Middle frontal gyrus (tissue), 1 donor: Measurements from ENCODE around the gene AGBL4.

Source experiments
- DNase-seq: peaks from one replicate; pipeline ENCODE4 v3.0.0-alpha.2; 2015; ENCODE audit warnings: low spot score; ENCODE audit errors: extremely low spot score

The AGBL4 gene

DNA sequence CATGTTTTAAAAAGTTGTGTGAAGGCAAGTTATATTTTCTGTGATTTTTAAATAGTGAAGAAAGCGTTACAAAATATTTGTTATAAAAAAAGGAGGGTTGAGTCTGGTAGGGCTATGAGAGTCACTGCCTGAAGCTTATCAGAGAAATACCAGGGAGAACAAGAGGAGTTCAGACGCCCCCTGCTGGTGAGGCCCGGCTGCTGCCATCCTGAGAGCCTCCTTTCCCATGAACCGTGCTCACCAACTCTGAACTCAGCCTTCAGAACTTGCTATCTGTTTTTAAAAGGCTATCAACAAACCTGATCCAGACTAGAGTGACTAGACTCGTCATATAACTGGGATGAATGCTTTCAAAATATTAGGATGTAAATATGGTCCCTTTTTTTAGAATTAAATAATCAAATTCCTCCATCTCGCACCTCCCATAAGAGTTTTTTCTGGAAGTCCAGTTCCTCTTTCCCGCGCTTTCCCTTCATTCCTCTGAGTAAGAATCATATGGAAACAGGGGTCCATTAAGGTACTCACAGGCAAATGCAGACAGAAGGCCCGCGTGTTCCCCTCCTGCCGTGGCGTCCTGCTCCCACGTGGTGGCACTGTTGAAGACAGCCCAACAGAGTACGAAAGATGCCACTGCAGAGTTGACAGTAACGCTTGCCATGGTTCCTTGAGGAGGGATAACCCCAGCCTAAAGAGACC lies 1525.5 kb downstream of the AGBL4 start:
- peak; percentile 70 for DNase-seq

DNA sequence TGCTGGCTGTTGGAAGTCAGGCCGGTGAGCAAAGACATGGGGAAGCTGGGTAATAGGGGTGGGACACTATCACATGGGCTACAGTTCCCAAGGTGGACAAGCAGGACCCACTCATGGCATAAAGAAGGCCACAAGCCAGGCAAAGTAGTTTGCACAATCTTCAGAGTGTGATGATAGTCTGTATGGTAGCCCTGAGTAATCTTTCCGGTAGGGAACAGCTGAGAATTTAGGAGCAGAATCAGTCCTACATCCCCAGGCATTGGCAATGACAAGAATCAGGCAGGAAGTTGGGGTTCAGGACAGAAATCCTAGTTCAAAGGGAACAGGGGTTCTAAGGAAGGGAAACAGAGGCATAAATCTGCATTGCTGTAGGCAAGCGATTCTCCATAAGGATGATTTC lies 1527.8 kb downstream of the AGBL4 start:
- DNase-seq, result no peak

DNA sequence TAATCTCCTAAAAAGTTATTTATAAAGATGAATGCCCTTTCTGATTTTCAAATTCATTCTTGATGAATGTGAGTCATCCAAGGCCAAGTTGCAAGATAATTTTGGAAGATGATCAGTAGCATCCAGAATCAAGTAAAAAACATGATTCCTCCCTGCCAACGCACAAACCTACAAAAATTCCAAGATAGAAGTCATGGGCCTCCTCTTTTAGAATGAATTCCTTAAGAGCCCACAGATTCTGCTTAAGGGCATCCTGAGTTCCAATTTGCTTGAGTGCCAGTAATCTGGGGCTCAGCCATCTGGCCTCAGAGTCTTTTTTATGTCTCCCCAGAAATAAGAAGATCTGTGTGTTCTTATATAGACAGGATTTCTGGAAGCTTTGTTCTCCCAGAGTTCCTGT lies 1528.6 kb downstream of the AGBL4 start:
- DNase-seq, result peak; percentile 24

DNA sequence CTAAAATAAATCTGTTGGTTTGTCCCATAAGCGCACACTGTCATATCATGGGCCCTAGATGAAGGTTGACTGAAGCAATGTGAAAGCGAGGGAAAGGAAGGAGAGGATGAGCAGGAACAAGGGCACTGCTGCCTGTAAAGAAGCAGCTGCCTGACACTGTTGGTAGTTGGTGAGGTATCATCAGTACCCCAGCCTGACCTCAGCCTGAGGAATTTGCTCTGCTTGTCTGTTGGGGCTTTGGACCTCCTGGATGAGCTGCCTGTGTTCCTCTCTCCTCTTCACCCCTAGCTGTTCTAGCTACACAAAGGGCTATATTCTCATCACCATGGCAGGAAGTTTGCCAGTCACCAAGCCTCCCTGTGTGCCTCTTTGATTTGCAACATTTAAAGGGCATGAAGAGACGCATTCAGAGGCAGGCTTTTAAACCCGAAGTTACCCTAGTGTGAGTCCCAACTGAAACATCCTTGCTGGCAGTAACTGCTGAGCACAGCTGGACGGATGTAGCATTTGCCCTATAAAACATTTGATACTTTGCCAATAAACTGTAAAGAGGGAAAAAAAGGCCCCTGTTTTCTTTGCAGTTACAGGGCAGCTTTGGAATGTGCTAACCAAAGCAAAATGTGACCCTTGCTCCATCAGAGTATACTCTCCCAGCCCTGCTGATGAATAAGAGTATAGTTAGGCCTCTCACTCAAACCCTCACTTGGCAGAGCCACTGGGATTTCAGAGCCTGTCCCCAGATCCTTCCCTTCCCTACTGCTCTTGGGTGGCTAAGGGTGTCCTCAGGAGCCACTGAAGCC lies 1529.6 kb downstream of the AGBL4 start:
- DNase-seq, result peak; percentile 64

DNA sequence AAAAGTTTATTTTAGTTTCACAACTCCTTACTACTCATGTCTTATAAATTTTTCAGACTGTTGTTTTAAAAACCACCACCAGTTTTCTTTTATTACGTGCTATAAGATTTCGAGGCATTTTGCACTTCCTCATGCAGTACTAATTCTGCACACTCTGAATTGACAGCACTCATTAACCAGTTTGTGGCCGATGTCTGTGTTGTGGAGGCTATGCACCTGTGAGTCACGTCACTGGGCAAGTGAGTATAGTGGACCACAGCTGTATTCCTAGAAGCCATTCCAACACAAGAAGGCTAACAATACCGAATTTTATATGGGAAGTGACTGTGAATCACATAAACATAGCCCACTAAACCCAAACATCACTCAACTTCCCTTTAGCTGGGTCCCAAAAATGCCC lies 1530.7 kb downstream of the AGBL4 start:
- DNase-seq, result no peak

DNA sequence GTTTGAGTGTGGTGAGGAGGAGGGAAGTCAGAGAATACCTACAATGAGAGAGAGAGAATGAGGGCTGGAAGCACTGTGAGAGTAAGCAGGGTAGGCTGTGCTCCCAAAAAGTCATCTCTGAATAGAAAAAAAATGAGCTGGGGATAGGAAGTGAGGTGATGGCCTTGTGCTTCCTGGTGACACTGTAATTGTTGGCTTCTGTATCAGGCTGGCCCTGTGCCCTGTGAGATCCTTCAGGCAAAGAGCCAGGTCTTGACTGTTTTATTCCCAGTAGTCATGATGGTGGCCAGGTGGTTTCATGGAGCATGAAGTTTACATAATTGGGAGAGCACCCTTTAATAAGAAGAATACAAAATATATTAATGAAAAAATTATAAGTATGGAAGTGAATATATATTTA lies 1531.4 kb downstream of the AGBL4 start:
- DNase-seq, result no peak

DNA sequence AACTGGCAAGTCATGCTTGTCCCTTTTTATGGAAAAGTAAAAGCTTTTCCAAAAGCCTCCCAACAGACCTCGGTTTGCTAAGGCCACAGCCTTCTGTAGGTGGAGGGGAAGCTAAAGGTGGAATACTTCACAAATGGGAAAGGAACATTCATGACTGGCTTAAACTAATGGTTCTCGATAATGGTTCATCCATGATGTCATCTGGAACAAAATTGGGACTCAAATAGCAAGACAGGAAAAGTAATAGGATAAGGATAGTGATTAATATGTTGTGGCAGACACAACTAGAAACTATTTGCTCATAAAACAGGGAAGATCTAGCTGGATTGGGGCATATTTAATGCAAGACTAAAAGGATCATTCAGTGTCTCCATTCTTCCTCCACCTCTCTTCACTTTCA lies 1535.0 kb downstream of the AGBL4 start:
- no peak for DNase-seq
